VCaP (cell line): ENCODE data around the gene NEK7.

Experiments
- H3K27ac ChIP-seq: fragments of 450-650 bp; 2 replicates; pipeline ENCODE4 v1.5.1; 2017
- CTCF ChIP-seq: fragments of 450-650 bp; conservative IDR thresholded peaks from 2 replicates; pipeline ENCODE4 v1.5.1; 2017; ENCODE audit warnings: mild to moderate bottlenecking, moderate library complexity

NEK7 gene

DNA sequence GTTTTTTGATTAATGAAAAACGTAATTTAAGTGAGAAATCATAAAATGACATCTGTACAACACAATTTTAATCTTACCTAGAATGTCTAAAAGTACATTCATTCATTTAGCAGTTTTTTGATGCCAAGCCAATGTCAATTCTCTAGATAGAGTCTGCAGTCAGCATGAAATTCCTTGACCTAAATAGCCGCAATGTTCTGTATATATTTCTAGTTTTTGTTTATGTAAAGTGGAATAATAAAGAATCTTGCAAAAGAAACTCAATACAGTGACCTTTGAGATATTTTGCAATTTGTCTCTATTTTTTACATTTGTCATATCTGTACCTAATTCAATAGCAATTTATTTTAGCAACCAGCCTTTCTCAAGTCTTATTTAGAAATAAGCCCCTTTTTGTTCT is 207.7 kb downstream of the NEK7 start:
- no peak for TF ChIP-seq CTCF
- no peak overlapping the region for H3K27ac ChIP-seq

DNA sequence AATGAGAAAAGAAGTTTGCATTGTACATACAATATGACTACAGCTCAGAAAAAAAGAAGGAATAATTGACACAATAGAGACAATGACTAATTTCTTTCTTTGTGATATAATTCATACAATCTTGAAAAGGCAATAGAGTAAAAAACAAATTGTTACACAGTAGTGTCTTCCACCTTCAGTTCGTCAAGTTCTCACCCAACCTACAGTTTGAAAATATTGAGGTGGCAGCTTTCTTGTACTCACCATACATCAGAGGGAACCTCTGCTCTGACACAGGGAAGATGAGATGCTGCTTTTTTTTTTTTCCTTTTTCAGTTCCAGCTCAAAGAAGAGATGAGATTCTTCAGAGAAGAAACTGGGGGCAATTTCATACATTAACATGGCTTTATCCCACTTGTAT is 210.5 kb downstream of the NEK7 start:
- no peak for TF ChIP-seq CTCF
- H3K27ac ChIP-seq = no peak overlapping the region

GRCh38 chr1:198370996-198371395 is 214.2 kb downstream of the NEK7 start:
- TF ChIP-seq CTCF = no peak
- no peak overlapping the region for H3K27ac ChIP-seq
